Prostate gland (tissue), 2 donors: ENCODE data around the gene AFMID. TPM values are rescaled to one million over a fixed set of nuclear protein-coding genes. Genes with fewer than 3 reads are reported as not detected.

Experiments used
- DNase-seq: peaks from one replicate; pipeline ENCODE4 v3.0.0-alpha.2; 2019; ENCODE audit warnings: low spot score
- H3K27ac ChIP-seq, 2 donors: fragments of 200-600 bp; sonication (generic); 2 replicates each; pipeline ENCODE4 v1.5.1; 2017 to 2019
- H3K27me3 ChIP-seq: fragments of 200-600 bp; sonication (generic); replicated peaks from 2 replicates; pipeline ENCODE4 v1.5.1; 2019; ENCODE audit not compliant: insufficient read depth
- H3K36me3 ChIP-seq, 2 donors: fragments of 200-600 bp; sonication (generic); 1 replicate in 1 of 2; 2 replicates in 1 of 2; pipeline versions ENCODE4 v1.5.1 to v1.8.1; 2017 to 2019
- H3K4me1 ChIP-seq: fragments of 200-600 bp; sonication (generic); replicated peaks from 2 replicates; pipeline ENCODE4 v1.5.1; 2019
- H3K4me3 ChIP-seq, 2 donors: fragments of 200-600 bp; sonication (generic); 2 replicates each; pipeline ENCODE4 v1.5.1; 2017 to 2019
- H3K9me3 ChIP-seq: fragments of 200-600 bp; sonication (generic); 2 replicates; pipeline ENCODE4 v1.5.1; 2017
- CTCF ChIP-seq, 4 experiments: fragments of 200-600 bp in 2 of 4; fragments of 450-650 bp in 2 of 4; sonication (generic) in 2 of 4; IDR thresholded peaks; 1 replicate in 3 of 4; 2 replicates in 1 of 4; pipeline ENCODE4 v1.5.1; 2016 to 2019; ENCODE audit warnings: antibody characterized with exemption in 4 of 4, mild to moderate bottlenecking in 2 of 4, moderate library complexity in 2 of 4
- POLR2A ChIP-seq: fragments of 450-650 bp; IDR thresholded peaks from one replicate; pipeline ENCODE4 v1.6.1; 2016; ENCODE audit warnings: antibody characterized with exemption, mild to moderate bottlenecking
- POLR2AphosphoS5 ChIP-seq: sonication (generic); formaldehyde crosslinking; IDR thresholded peaks from one replicate; pipeline ENCODE4 v1.6.1; 2017; ENCODE audit warnings: antibody characterized with exemption
- WGBS: methylation state at CpG from one replicate; pipeline ENCODE4 v1.1.5; 2018; 5-methylcytosine and 5-hydroxymethylcytosine counted together
- intact Hi-C: fragments of 100-400 bp; cut with DNase I; formaldehyde crosslinking; loops from one replicate; pipeline ENCODE4 v1.14.2; 2022
- total RNA-seq, 2 donors: library from RNA; depleted of rRNA; stranded (reverse); fragments of >200 nt; gene quantifications; one replicate each; pipeline ENCODE4 v1.1.0, GENCODE V29; 2016

AFMID gene
- total RNA-seq, 2 donors from 2014 or later, result 116 to 122 TPM

- Histone ChIP-seq H3K27ac (no peak overlapping the region), H3K4me1 (no peaks in the 10 kb centered on the region), H3K9me3 (no peaks in the 10 kb centered on the region), H3K27me3 (no peaks in the 10 kb centered on the region), H3K36me3 (no peaks in the 10 kb centered on the region), H3K4me3 (no peak overlapping the region)
- 86% methylated on average over 12 of the region's 13 CpGs for whole genome bisulfite sequencing
- no peak for DNase-seq
- intact Hi-C loops, result no loop called here
- TF ChIP-seq POLR2AphosphoS5 (no peak), CTCF (IDR thresholded peaks at IDR 0.05) (no peak), POLR2A (no peak)
These were observed 54.3 kb downstream of the AFMID start for GRCh38 chr17:78241277-78242023.

- Histone ChIP-seq H3K27ac (no peak overlapping the region), H3K4me1 (no peaks in the 10 kb centered on the region), H3K9me3 (no peaks in the 10 kb centered on the region), H3K4me3 (no peak overlapping the region), H3K27me3 (no peaks in the 10 kb centered on the region), H3K36me3 (no peaks in the 10 kb centered on the region)
- WGBS, result 86% methylated on average over 21 of the region's 21 CpGs
- TF ChIP-seq POLR2AphosphoS5 (no peak), CTCF (IDR thresholded peaks at IDR 0.05) (no peak), POLR2A (no peak)
- intact Hi-C loops, result no loop called here
- DNase-seq, result no peak
These were observed 55.0 kb downstream of the AFMID start for GRCh38 chr17:78242024-78242742.

- Histone ChIP-seq H3K4me3 (no peak overlapping the region), H3K27ac (no peak overlapping the region), H3K9me3 (no peaks in the 10 kb centered on the region), H3K27me3 (no peaks in the 10 kb centered on the region), H3K36me3 (no peaks in the 10 kb centered on the region), H3K4me1 (no peaks in the 10 kb centered on the region)
- WGBS, result 70% methylated on average over 8 of the region's 8 CpGs
- intact Hi-C loops, result no loop called here
- TF ChIP-seq POLR2AphosphoS5 (no peak), CTCF (IDR thresholded peaks at IDR 0.05) (no peak), POLR2A (no peak)
- no peak for DNase-seq
These were observed 60.1 kb downstream of the AFMID start for GRCh38 chr17:78247304-78247703.

- H3K4me1 ChIP-seq, result no peaks in the 10 kb centered on the region
- H3K27ac ChIP-seq, result no peak overlapping the region
- H3K27me3 ChIP-seq, result no peaks in the 10 kb centered on the region
- no peak overlapping the region for H3K4me3 ChIP-seq
- H3K9me3 ChIP-seq, result no peaks in the 10 kb centered on the region
- H3K36me3 ChIP-seq, result no peaks in the 10 kb centered on the region
- TF ChIP-seq POLR2AphosphoS5, result no peak
- TF ChIP-seq CTCF (IDR thresholded peaks at IDR 0.05), result no peak
- no peak for TF ChIP-seq POLR2A
- 90% methylated on average over 30 of the region's 30 CpGs for WGBS
- no peak for DNase-seq
- intact Hi-C loops, result no loop called here
These were observed 61.1 kb downstream of the AFMID start for GRCh38 chr17:78248051-78248914.
